Tibial artery (tissue), 4 donors: Measurements from ENCODE around the gene FCHSD2.
A peak's percentile ranks its signal among the peaks of the same experiment; 100 is the strongest.

ENCODE experiments used
- DNase-seq, 2 donors: peaks; one replicate each; pipeline ENCODE4 v3.0.0-alpha.2; 2019
- H3K27ac ChIP-seq, 2 donors: fragments of 200-600 bp; sonication (generic) in 1 of 2; 1 replicate in 1 of 2; 2 replicates in 1 of 2; pipeline ENCODE4 v1.5.1; 2018 to 2019; ENCODE audit warnings: mild to moderate bottlenecking in 1 of 2
- H3K27me3 ChIP-seq, 2 donors: fragments of 200-600 bp; sonication (generic) in 1 of 2; one replicate each; pipeline versions ENCODE4 v1.5.1 to v1.6.0; 2016 to 2019
- H3K36me3 ChIP-seq, 3 donors: fragments of 200-600 bp; sonication (generic) in 2 of 3; one replicate each; pipeline ENCODE4 v1.5.1; 2016 to 2019; ENCODE audit warnings: mild to moderate bottlenecking in 2 of 3
- H3K4me1 ChIP-seq, 4 donors: fragments of 200-600 bp; sonication (generic) in 2 of 4; 1 replicate in 3 of 4; 2 replicates in 1 of 4; pipeline ENCODE4 v1.5.1; 2016 to 2019
- H3K4me3 ChIP-seq, 2 donors: fragments of 200-600 bp; sonication (generic) in 1 of 2; 1 replicate in 1 of 2; 2 replicates in 1 of 2; pipeline ENCODE4 v1.5.1; 2018 to 2019; ENCODE audit warnings: mild to moderate bottlenecking in 2 of 2
- H3K9me3 ChIP-seq, 3 donors: fragments of 200-600 bp; sonication (generic) in 1 of 3; one replicate each; pipeline ENCODE4 v1.5.1; 2016 to 2019
- CTCF ChIP-seq, 2 experiments: fragments of 200-600 bp in 1 of 2; fragments of 450-650 bp in 1 of 2; IDR thresholded peaks; one replicate each; pipeline ENCODE4 v1.5.1; 2017 to 2019; ENCODE audit warnings: antibody characterized with exemption in 2 of 2, mild to moderate bottlenecking in 1 of 2, moderate library complexity in 1 of 2
- intact Hi-C: fragments of 100-400 bp; cut with DNase I; formaldehyde crosslinking; loops from one replicate; pipeline ENCODE4 v1.15.0; 2023; ENCODE audit warnings: low total_unique reads

The FCHSD2 gene

GRCh38 chr11:72876147-72876546 is 266.0 kb downstream of the FCHSD2 start:
- no peak for TF ChIP-seq CTCF (IDR thresholded peaks at IDR 0.05)
- Histone ChIP-seq H3K36me3 (peaks cover 0 to 8% (median 0%) of the 10 kb centered on the region in 3 donors), H3K27me3 (no peaks in the 10 kb centered on the region), H3K4me1 (peaks cover 0 to 13% (median 1%) of the 10 kb centered on the region in 4 donors), H3K4me3 (no peak overlapping the region), H3K9me3 (no peaks in the 10 kb centered on the region), H3K27ac (no peak overlapping the region)
- no peak for DNase-seq
- intact Hi-C loops = no loop called here

- no peak for TF ChIP-seq CTCF (IDR thresholded peaks at IDR 0.05)
- H3K4me1 ChIP-seq = peaks cover 0 to 16% (median 3%) of the 10 kb centered on the region in 4 donors
- H3K4me3 ChIP-seq = no peak overlapping the region
- intact Hi-C loops = no loop called here
- no peak for DNase-seq
- no peak overlapping the region for H3K27ac ChIP-seq
- H3K27me3 ChIP-seq = no peaks in the 10 kb centered on the region
- H3K9me3 ChIP-seq = no peaks in the 10 kb centered on the region
- H3K36me3 ChIP-seq = peaks cover 0 to 8% (median 0%) of the 10 kb centered on the region in 3 donors
Observed at GRCh38 chr11:72875736-72876135, 266.4 kb downstream of the FCHSD2 start.

DNA sequence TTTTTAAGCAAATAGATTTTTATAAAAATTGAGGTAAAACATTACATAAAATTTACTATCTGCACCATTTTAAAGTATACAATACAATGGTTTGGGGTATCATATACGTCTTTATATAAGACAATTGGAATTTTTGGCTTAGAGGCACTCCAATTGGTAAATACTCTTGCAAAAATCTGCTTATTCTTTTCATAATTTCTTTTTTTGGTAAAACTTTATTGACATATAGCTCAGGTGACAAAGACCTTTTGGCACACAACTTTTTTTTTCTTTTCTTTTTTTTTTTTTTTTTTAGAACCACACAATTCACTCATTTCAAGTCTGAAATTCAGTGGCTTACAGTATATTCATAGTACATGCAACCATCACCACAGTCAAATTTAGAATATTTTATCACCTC is 270.1 kb downstream of the FCHSD2 start:
- Histone ChIP-seq H3K4me3 (no peak overlapping the region), H3K36me3 (peaks cover 0 to 15% (median 5%) of the 10 kb centered on the region in 3 donors), H3K27me3 (no peaks in the 10 kb centered on the region), H3K27ac (no peak overlapping the region), H3K4me1 (peaks cover 0 to 31% (median 5%) of the 10 kb centered on the region in 4 donors), H3K9me3 (no peaks in the 10 kb centered on the region)
- intact Hi-C loops = no loop called here
- no peak for DNase-seq
- TF ChIP-seq CTCF (IDR thresholded peaks at IDR 0.05) = no peak

DNA sequence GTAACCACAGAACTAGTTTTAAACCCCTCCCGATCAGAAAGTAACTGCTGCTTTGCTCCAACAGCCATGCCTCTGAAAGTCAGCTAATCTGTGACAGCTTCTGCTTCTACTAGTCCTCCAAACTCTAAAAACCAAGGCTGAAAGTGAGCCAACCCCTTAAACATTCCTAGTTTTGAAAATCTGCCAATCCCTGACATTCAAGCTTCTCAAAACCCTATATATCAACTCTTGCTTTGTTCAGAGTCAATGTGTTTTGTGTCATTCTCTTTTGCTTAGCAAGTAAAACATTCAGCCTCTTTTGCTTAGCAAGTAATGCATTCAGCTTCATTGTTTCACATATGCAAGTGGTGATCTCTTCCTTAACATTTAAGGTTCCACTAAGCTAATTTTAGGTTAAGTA is 271.0 kb downstream of the FCHSD2 start:
- Histone ChIP-seq H3K27me3 (no peaks in the 10 kb centered on the region), H3K27ac (peak overlapping the region in 1 of 2 donors; percentile 22), H3K9me3 (no peaks in the 10 kb centered on the region), H3K4me3 (no peak overlapping the region), H3K4me1 (peaks cover 0 to 40% (median 9%) of the 10 kb centered on the region in 4 donors), H3K36me3 (peaks cover 0 to 16% (median 5%) of the 10 kb centered on the region in 3 donors)
- TF ChIP-seq CTCF (IDR thresholded peaks at IDR 0.05) = no peak
- intact Hi-C loops = no loop called here
- no peak for DNase-seq

DNA sequence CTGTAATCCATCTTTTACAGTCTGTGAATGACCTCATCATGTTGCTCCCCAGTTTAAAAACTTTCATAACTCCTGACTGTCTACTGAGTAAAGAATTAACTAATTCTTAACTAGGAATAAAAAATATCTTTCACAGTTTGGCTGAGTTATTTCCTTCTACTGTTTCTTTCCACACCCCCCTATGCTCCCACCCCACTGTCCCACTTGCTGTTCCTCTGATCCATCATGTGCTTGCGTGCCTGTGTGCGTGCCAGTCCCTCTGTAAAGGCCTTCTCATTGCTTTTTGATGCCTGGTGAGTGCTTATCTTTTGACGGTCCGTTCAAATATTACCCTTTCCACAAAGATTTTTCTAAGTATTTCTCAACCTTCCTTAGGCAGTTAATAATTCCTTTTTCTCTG is 272.3 kb downstream of the FCHSD2 start:
- H3K27me3 ChIP-seq = no peaks in the 10 kb centered on the region
- DNase-seq = no peak
- no peak overlapping the region for H3K4me3 ChIP-seq
- intact Hi-C loops = loop anchor here (10.0 kb wide), 1 partner anchor 55 kb away; no protein-coding TSS in a partner anchor
- no peaks in the 10 kb centered on the region for H3K9me3 ChIP-seq
- H3K27ac ChIP-seq = peak overlapping the region in 1 of 2 donors; percentile 19
- TF ChIP-seq CTCF (IDR thresholded peaks at IDR 0.05) = no peak
- peaks cover 0 to 9% (median 5%) of the 10 kb centered on the region in 3 donors for H3K36me3 ChIP-seq
- H3K4me1 ChIP-seq = peaks cover 0 to 53% (median 20%) of the 10 kb centered on the region in 4 donors

GRCh38 chr11:72867970-72868369 is 274.1 kb downstream of the FCHSD2 start:
- peak overlapping the region in 1 of 2 donors; percentile 64 for H3K27ac ChIP-seq
- no peak for TF ChIP-seq CTCF (IDR thresholded peaks at IDR 0.05)
- no peak for DNase-seq
- peaks cover 0 to 69% (median 27%) of the 10 kb centered on the region in 4 donors for H3K4me1 ChIP-seq
- H3K27me3 ChIP-seq = no peaks in the 10 kb centered on the region
- H3K36me3 ChIP-seq = peaks cover 0 to 9% (median 5%) of the 10 kb centered on the region in 3 donors
- no peaks in the 10 kb centered on the region for H3K9me3 ChIP-seq
- H3K4me3 ChIP-seq = no peak overlapping the region
- intact Hi-C loops = loop anchor here (10.0 kb wide), 1 partner anchor 57 kb away; no protein-coding TSS in a partner anchor
